GM18867 (cell line): ENCODE data around the gene ERVH48-1.
"Not testable (repeated sequence)": the region's sequence is repeated elsewhere in the genome, so short reads cannot be mapped to it uniquely, and the experiment has no call there.

Experiments
- ATAC-seq: cut with Tn5 transposase; IDR thresholded peaks from one replicate; pipeline ENCODE4 v1.9.1; 2021; ENCODE audit warnings: mild to moderate bottlenecking, moderate library complexity; ENCODE audit not compliant: unreplicated experiment

Gene ERVH48-1

DNA sequence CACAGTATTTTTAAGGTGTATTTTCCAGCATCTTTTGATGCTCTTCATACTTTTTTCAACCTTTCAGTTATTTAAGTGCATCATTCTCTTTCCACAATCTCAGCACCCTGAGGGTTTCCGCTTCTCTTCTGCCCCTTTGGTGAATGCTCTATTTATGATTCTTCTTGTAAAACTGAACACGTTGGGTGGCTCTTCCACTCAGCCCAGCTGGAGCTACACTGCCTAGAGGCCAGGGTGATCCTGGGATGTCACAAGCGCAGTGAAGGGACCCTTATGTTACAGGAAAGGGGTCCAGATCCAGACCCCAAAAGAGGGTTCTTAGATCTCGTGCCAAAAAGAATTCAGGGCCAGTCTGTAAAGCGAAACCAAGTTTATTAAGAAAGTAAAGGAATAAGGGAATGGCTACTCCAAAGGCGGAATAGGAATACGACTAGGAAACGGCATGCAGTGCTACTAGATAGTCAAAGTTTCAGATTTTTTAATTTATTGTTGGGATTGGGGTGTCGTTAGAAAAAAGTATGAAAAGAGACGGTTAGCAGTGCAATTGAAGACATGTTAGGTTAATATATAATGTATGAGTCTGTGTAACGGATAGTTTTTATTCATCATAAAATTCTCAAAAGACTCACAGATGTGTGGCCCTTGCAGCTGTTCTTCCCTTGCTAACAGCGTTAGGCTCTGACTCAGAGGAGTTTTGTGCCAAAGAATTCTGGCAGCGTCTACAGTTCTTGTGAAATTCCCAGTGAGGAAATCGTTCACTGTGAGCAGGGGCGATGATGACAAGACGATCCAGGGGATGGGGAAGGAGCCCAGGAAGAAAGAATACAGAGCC is 14.4 kb upstream of the ERVH48-1 start:
- ATAC-seq, result no peak

DNA sequence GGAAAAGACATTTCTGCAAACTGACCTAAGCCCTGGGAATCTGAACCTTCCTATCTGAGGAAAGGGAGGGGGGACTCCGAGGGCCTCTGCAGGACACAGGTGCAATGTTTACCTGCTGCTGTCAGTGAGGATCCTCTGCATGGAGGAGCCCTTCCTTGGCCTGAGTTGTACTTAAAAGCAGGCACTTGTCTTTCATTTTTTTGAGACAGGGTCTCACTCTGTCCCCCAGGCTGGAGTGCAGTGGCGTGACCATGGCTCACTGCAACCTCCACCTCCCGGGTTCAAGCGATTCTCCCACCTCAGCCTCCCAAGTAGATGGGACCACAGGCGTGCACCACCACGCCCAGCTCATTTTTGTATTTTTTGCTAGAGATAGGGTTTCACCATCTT is 13.2 kb upstream of the ERVH48-1 start:
- ATAC-seq, result not testable (repeated sequence)

DNA sequence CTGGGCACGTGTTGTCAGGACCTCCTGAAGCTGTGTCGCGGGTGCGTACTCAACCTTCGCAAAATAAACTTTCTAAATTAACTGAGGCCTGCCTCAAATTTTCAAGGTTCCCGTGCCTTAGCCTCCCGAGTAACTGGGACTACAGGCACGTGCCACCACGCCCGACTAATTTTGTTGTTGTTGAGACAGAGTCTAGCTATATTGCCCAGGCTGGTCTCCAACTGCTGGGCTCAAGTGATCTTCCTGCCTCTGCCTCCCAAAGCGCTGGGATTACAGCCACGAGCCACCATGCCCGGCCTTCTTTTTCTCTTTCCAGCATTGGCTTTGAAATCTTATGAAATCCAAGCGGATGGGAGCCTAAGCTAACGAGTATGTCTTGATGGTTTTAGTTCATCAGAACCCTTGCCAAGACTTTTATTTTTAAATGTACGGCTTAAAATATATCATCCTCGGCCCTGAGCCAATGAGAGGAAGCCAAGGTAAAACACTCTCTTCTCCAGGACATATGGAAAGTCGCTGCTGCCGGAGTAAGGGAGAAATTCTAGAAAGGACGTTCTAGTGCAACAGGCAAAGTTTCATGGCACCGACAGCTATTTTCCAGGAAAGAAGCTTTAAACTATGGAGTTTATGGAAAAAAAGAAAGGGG is 12.7 kb upstream of the ERVH48-1 start:
- no peak for ATAC-seq

DNA sequence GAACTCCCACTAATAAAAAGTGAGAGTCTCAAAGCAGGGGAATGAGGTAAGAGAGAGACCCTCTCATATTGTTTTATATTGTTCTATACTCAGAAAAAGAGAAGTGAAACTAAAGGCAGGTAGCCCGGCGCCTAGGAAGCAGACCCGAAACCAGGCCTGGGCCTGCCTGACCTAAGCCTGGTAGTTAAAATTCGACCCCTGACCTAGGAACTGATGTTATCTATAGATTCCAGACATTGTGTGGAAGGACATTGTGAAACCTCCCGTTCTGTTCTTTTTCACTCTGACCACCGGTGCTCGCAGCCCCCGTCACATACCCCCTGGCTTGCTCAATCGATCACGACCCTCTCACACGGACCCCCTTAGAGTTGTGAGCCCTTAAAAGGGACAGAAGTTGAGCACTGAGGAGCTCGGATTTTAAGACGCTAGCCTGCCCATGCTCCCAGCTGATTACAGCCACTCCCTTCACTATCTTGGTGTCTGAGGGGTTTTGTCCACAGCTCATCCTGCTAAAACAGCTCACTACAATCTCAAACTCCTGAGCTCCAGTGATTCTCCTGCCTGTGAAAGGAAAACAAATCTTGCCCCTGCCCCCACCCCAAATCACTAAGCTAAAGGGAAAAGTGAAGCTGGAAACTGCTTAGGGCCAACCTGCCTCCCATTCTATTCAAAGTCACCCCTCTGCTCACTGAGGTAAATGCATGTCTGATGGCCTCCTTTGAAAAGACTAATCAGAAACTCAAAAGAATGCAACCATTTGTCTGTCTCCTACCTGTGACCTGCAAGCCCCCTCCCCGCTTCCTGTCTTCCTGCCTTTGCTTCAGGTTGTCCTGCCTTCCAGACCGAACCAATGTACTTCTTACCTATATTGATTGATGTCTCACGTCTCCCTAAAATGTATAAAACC is 11.9 kb upstream of the ERVH48-1 start:
- not testable (repeated sequence) for ATAC-seq

DNA sequence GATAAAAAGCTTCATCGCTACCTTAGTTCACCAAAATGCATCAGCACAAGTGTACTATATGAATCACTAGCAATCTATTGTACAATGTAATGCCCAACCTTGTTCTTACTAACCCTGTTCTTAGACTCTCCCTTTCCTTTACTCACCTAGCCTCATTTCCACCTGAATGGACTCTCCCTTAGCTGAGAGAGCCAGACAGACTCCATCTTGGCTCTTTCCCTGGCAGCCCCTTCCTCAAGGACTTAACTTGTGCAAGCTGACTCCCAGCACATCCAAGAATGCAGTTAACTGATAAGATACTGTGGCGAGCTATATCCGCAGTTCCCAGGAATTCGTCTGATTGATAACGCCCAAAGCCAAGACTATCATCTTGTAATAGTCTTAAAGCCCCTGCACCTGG is 10.9 kb upstream of the ERVH48-1 start:
- not testable (repeated sequence) for ATAC-seq

DNA sequence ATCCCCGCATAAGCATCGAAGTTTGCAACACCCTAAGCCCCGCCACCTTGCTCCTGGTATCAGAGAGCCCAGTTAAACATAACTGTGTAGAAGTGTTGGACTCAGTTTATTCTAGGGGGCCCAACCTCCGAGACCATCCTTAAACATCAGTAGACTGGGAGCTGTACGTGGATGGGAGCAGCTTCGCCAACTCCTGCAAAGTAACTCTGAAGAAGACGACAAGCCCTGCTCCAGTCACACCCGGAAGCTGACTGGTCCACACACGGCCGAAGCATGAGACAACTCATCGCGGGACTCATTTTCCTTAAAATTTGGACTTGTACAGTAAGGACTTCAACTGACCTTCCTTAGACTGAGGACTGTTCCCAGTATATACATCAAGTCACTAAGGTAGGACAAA is 8.5 kb upstream of the ERVH48-1 start:
- not testable (repeated sequence) for ATAC-seq

DNA sequence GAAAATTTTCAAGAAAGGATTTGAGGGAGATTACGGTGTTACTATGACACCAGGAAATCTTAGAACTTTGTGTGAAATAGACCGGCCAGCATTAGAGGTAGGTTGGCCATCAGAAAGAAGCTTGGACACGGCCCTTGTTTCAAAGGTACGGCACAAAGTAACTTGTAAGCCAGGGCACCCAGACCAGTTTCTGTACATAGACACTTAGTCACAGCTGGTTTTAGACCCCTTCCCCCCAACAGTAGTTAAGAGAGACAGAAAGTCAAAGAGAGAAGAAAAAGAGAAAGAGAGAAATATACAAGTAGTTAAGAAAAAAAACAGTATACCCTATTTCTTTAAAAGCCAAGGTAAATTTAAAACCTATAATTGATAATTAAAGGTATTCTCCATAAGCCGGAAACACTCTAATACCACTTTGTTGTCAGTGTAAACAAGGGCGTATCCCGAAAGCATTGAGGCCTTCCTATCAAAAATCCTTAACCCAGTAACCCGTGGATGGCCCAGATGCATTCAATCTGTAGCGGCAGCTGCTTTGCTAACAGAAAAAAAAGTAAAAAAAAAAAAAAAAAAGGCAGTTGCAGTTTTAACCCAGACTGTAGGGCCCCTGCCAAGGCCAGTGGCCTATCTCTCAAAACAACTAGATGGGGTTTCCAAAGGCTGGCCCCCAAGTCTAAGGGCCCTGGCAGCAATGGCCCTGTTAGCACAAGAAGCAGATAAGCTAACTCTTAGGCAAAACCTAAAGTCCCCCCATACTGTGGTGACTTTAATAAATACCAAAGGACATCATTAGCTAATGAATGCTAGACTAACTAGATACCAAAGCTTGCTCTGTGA is 7.9 kb upstream of the ERVH48-1 start:
- not testable (repeated sequence) for ATAC-seq

DNA sequence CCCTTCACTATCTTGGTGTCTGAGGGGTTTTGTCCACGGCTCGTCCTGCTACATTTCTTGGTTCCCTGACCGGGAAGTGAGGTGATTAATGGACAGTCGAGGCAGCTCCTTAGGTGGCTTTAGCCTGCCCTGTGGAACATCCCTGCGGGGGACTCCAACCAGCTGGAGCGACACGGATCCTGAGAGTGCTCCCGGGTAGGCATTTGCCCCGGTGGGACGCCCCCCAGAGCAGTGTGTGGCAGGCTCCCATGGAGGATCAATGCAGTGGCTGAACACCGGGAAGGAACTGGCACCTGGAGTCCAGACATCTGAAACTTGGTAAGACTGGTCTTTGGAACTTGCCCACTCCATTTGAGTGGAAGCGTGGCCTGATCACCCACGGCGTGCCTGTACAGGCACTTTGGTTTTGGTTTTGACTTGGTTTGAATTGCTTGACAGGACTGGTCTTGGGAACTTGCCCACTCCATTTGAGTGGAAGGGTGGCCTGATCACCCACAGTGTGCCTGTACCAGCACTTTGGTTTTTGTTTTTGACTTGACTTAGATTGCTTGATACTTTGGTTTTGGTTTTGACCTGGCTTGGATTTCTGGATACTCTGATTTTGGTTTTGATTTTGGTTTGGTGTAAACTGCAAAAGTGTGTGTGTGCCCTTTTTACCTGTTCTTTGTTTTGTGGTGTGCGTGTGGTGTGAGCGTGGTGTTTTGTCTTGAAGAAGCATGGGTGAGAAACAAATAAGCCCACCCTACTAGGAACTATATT is 7.1 kb upstream of the ERVH48-1 start:
- not testable (repeated sequence) for ATAC-seq

DNA sequence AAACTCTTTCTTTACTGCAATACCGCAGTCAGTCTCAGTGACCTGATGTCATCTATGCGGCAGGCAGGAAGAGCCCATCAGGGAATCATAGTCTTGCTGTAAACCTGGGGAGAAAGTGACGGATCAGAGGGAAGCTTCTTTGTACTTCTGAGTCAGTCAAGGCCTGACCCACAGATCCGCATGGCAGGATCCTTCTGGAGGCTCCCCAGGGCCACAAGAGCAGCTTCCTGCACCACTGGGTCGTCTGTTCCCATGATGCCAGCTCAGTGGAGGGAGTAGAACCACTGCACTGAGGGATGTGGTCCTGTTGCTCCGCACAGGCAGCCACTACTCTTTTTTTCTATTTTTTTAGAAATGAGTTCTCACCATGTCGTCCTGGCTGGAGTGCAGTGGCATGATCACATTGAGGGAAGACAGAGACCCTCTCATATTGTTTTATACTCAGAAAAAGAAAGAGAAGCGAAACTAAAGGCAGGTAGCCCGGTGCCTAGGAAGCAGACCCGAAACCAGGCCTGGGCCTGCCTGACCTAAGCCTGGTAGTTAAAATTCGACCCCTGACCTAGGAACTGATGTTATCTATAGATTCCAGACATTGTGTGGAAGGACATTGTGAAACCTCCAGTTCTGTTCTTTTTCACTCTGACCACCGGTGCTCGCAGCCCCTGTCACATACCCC is 6.3 kb upstream of the ERVH48-1 start:
- ATAC-seq, result no peak

DNA sequence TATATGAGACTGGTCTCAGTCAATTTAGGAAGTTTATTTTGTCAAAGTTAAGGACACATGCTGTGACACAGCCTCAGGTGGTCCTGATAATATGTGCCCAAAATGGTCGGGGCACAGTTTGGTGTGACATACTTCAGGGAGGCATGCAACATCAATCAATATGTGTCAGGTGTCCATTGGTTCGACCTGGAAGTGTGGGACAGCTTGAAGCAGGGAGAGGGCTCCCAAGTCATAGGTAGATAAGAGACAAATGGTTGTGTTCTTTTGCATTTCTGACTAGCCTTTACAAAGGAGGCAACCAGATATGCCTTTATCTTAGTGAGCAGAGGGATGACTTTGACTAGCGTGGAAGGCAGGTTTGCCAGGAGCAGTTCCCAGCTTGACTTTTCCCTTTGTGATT is 4.5 kb upstream of the ERVH48-1 start:
- ATAC-seq, result no peak

DNA sequence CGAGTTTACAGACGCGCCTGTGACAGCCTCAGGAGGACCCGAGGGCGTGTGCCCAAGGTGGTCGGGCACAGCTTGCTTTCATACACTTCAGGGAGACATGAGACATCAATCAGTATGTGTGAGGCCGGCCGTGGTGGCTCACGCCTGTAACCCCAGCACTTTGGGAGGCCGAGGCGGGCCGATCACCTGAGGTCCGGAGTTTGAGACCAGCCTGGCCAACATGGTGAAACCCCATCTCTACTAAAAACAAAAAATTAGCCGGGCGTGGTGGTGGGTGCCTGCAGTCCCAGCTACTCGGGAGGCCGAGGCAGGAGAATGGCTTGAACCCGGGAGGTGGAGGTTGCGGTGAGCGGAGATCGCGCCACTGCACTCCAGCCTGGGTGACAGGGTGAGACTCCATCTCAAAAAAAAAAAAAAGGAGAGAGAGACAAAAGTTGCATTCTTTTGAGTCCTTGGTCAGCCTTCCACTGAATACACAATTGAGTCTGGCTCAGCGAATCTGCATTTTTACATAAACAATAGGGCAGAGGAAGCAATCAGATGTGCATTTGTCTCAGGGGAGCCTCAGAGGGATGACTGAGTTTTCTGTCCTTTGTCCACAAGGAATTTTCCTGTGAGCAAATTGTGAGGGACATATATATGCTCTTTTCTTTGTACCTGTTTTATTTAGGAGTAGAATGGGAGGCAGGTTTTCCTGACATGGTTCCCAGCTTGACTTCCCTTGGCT is 2.2 kb upstream of the ERVH48-1 start:
- ATAC-seq, result not testable (repeated sequence)

DNA sequence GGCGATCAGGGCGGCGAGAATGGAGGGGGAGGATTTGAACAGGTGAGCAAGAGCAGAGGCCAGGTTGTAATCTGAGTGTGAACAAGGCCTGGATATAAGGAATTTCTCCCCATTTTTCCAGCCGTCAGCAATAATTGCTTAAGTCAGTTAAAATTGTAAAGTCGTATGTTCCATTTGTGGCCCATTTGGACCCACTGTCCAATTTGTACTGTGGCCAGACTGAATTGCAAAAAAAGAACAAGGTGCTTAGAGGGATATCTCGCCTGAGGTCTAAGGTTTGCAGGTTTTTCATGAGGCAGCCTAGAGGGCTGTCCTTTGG is 1.0 kb downstream of the ERVH48-1 start:
- no peak for ATAC-seq

DNA sequence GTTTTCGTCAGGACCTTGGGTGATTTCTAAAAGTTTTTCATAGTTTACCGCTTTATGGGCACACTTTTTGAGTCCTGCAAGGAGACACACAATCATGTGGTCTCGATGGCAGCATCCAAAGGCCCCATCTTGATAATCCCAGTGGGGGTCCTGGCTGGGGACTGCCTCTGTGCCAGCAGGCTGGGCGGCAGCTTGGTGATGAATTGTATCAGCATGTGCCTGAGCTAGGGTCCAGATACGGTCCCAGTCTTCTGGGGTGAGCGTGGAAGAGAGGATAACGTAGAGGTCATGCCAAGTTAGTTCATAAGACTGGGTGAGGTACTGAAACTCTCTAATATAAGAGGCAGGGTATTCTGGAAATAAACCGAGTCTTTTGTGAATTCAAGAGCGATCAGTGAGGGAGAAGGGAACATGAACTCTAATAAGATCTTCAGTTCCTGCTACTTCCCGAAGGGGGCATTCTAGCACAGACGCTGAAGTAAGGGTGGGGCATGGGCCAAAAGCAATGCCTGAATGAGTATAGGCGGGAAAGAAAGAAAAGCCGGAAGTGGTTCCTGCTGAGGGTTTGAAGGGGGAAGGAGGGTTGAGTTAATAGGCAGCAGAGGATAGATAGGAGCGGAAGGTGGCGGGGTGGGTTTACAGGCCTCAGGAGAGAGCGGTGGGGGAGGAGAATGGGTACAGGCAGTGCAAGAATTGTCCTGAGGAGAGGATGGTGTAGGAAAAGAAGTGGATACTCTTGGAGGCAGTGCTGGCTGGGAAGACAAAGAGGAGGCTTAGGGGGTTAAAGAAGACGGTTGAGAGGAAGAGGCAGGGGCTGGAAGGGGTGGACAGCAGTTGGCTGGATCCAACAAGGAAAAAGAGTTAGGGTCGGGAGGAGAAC is 1.6 kb downstream of the ERVH48-1 start:
- ATAC-seq, result peak; percentile 50

DNA sequence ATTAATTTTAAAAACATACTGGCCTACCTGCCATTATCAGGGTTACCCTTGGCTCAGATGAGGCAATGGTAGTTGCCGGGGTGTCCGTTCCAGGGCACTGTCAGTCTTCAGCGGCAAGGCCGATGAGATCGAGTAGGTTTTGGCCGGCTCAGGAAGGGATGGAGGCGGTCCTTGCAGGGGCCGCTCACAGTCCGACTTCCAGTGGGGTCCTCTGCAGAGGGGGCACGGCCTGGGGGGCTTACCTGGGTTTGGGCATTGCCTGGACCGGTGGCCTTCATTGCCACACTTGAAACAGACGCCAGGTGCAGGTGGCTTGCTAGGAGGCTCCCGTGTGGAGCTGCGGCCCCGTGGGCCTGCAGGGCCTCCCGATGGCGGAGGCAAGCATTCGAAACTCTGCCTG is 2.5 kb downstream of the ERVH48-1 start:
- no peak for ATAC-seq

DNA sequence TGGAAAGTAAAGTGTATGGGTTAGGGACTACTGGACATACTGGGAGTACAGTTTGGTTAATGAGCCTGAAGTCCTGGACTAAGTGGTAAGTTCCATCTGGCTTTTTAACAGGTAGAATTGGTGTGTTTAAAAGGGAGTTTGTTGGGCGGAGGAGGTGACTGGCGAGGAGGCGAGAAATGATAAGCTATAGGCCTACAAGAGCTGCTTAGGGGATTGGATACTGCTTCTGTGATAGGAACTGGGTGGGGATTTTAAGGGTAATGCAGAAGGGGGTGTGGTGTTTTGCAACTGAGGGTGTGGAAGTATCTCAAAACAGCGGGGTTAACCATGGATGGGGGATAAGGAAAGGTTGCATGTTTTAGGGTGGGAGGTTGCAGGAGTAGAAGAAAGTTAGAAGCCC is 3.5 kb downstream of the ERVH48-1 start:
- ATAC-seq, result no peak

DNA sequence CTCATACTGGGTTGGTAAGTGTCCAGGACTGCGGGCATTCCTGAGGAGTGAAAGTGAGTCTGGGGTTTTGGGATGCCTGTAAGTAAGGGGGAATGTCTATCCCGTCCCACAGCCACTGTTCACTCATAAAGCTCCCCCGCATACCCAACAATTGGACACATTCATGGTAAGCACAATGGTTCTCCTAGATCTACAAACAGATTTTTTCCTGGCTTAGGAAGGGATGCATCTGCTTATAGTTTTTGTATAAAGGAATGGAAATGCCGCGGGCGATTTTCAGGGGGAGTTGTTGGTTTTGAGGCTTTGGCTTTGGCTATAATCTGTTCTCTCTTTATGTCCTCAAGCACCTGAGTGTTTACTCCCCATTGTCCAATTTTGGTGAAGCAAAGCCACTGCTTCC is 7.1 kb downstream of the ERVH48-1 start:
- ATAC-seq, result no peak

DNA sequence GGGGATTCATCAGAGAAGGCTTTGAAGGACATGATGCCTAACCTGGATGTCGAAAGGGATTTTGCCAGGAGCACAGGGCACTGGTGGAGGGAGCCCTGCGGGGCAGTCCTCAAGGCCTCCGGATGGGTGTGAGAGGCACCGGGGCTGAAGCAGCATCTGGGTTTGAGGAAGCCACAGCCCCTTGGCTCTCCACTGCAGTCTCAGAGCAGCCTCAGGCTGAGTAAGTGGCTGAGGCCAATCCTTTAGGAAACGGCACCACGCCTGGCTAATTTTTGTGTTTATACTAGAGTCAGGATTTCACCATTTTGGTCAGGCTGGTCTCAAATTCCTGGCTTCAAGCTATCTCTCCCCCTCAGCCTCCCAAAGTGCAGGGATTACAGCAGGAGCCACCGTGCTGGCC is 12.0 kb downstream of the ERVH48-1 start:
- ATAC-seq, result no peak

DNA sequence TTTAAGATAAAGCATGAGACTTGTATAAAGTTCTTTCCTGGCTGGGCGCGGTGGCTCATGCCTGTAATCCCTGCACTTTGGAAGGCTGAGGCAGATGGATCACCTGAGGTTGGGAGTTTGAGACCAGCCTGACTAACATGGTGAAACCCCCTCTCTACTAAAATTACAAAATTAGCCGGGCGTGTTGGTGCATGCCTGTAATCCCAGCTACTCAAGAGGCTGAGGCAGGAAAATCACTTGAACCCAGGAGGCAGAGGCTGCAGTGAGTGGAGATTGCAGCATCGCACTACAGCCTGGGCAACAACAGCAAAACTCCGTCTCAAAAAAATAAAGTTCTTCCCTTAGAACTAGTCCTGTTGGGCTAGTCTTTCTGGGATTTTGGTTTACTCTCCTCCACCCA is 13.5 kb downstream of the ERVH48-1 start:
- not testable (repeated sequence) for ATAC-seq
